ENCODE data around the gene MICALL1. TPM values are rescaled to one million over a fixed set of nuclear protein-coding genes. Genes with fewer than 3 reads are reported as not detected.

The MICALL1 gene
- total and polyA plus RNA-seq, 2 of the 13 experiments (the other 11 are each of a cell fraction or from before 2014, with no cell fraction given) = 7.6 to 10.6 TPM

DNA sequence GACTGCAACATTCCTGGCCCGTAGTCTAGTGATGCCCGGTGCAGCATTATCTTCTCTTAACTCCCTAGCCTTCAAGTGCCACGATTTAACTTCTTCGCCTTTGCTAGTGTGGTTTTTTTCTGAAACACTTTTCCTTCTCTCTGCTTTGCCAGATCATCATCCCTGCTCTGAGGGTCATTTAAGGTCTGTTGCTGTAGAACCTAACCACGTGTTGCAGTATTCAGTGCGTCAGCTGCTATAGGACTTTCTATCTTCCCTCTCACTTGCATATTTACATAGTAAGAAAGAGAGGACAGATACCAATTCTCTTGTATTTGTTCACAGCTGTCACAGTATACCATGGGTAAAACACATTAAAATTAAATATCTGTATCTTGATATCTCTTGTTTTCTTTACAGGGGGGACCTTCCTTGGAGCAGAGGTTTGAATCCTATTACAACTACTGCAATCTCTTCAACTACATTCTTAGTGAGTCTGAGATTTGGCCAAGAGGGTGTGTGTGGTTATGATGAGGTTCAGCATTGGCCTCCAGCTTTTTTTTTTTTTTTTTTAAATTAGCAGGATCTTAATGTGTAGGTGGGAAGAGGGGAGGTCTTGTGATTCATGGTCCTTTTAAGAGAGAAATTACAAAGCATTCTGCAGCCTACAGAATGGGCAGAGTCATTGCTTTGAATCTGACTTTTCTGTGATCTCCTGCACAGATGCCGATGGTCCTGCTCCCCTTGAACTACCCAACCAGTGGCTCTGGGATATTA, 43.3 kb upstream of the MICALL1 start (continued):
- TF ChIP-seq HDAC6 (IDR thresholded peaks at IDR 0.05; ENCODE audit: low read depth, low read length) = no peak
- TF ChIP-seq SUZ12 (IDR thresholded peaks at IDR 0.05; ENCODE audit: low read depth, low read length) = no peak
- no peak for TF ChIP-seq ZFP37 (CRISPR knock-in tag; IDR thresholded peaks at IDR 0.05; ENCODE audit: borderline replicate concordance)

DNA sequence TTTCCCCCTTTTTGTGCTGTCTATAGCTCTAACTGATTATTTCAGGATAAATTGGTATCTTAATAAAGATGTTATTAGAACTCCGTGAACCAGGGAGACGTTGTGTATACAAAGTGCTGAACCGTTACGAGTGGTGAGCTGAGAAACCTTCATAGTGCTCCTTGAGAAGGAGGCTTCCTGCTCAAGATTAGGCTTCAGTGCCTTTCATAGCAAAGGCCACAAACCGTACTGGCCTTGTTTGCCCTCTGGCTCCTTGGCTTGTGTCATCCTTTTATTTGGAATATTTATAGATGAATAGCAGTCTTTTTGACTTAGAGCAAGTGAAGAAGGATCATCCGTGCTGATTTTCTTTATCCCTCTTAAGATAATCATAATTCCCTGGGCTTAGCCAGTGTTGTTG, 40.6 kb upstream of the MICALL1 start:
- DNase-seq (ENCODE audit: low spot score) (no peak), FAIRE-seq (no peak), ATAC-seq (no peak)
- no peak overlapping the region for H3K4me3 ChIP-seq (replicated peaks in 1 of 3; ENCODE audit: insufficient read depth in 1 of 3, low read depth in 2 of 3, low read length in 3 of 3)
- no peak overlapping the region for H3K27ac ChIP-seq (ENCODE audit: extremely low read length, insufficient read depth, low read length)
- no peak overlapping the region for H2AFZ ChIP-seq (ENCODE audit: low read length)
- peaks cover 4% of the 10 kb centered on the region for H3K79me2 ChIP-seq (ENCODE audit: insufficient read depth, low read length)
- no TSS peak for BruUV-seq (replicated peaks)
- CTCF ChIA-PET (ENCODE audit: low intra/inter-chr PET ratio, low total read pairs) = no interaction called here
- WGBS (ENCODE audit: low lambda C conversion rate) = 96% methylated on average over 6 of the region's 6 CpGs
- H3K9me3 ChIP-seq (ENCODE audit: low read length) = no peaks in the 10 kb centered on the region
- POLR2A ChIA-PET = interaction anchor here (2.7 to 3.5 kb wide), 3 partner anchors 22 to 58 kb away, joined by 19 to 37 read pairs (median 35); partner anchors contain the start of genes ANKRD54 and GCAT
- no peak overlapping the region for H3K9ac ChIP-seq (ENCODE audit: insufficient read depth, low read depth, low read length)
- TF ChIP-seq MBD4 (IDR thresholded peaks at IDR 0.05; ENCODE audit: borderline replicate concordance, low read length) (no peak), IKZF4 (CRISPR knock-in tag; IDR thresholded peaks at IDR 0.05; ENCODE audit: borderline replicate concordance, low read depth, not compliant biosample characterization) (no peak), TCF7 (IDR thresholded peaks at IDR 0.05; ENCODE audit: low read depth) (no peak), KDM5B (CRISPR knock-in tag; IDR thresholded peaks at IDR 0.05; ENCODE audit: borderline replicate concordance) (no peak), CHCHD3 (CRISPR knock-in tag; IDR thresholded peaks at IDR 0.05) (no peak), DMAP1 (CRISPR knock-in tag; IDR thresholded peaks at IDR 0.05) (no peak), ZNF331 (CRISPR knock-in tag; IDR thresholded peaks at IDR 0.05) (no peak), CREB1 (IDR thresholded peaks at IDR 0.05) (no peak), CREB1 (CRISPR knock-in tag; IDR thresholded peaks at IDR 0.05) (no peak), CENPT (CRISPR knock-in tag; IDR thresholded peaks at IDR 0.05; ENCODE audit: low read depth) (no peak), ZKSCAN5 (CRISPR knock-in tag; IDR thresholded peaks at IDR 0.05) (no peak), STAG1 (CRISPR knock-in tag; IDR thresholded peaks at IDR 0.05) (no peak), POGZ (CRISPR knock-in tag; IDR thresholded peaks at IDR 0.05) (no peak), ZNF124 (CRISPR knock-in tag; IDR thresholded peaks at IDR 0.05) (no peak), SSRP1 (CRISPR knock-in tag; IDR thresholded peaks at IDR 0.05) (no peak), RCOR2 (CRISPR knock-in tag; IDR thresholded peaks at IDR 0.05) (no peak)
- TF ChIP-seq, protein P1, sequence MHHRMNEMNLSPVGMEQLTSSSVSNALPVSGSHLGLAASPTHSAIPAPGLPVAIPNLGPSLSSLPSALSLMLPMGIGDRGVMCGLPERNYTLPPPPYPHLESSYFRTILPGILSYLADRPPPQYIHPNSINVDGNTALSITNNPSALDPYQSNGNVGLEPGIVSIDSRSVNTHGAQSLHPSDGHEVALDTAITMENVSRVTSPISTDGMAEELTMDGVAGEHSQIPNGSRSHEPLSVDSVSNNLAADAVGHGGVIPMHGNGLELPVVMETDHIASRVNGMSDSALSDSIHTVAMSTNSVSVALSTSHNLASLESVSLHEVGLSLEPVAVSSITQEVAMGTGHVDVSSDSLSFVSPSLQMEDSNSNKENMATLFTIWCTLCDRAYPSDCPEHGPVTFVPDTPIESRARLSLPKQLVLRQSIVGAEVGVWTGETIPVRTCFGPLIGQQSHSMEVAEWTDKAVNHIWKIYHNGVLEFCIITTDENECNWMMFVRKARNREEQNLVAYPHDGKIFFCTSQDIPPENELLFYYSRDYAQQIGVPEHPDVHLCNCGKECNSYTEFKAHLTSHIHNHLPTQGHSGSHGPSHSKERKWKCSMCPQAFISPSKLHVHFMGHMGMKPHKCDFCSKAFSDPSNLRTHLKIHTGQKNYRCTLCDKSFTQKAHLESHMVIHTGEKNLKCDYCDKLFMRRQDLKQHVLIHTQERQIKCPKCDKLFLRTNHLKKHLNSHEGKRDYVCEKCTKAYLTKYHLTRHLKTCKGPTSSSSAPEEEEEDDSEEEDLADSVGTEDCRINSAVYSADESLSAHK (CRISPR knock-in tag; IDR thresholded peaks at IDR 0.05; ENCODE audit: borderline replicate concordance) = no peak
- TF ChIP-seq, protein P2, sequence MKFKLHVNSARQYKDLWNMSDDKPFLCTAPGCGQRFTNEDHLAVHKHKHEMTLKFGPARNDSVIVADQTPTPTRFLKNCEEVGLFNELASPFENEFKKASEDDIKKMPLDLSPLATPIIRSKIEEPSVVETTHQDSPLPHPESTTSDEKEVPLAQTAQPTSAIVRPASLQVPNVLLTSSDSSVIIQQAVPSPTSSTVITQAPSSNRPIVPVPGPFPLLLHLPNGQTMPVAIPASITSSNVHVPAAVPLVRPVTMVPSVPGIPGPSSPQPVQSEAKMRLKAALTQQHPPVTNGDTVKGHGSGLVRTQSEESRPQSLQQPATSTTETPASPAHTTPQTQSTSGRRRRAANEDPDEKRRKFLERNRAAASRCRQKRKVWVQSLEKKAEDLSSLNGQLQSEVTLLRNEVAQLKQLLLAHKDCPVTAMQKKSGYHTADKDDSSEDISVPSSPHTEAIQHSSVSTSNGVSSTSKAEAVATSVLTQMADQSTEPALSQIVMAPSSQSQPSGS (CRISPR knock-in tag; IDR thresholded peaks at IDR 0.05) = no peak
- peaks cover 25 to 66% of the 10 kb centered on the region in 2 experiments for H3K36me3 ChIP-seq (replicated peaks in 1 of 2; ENCODE audit: control insufficient read depth in 1 of 2, insufficient read depth in 2 of 2, low read length in 2 of 2)
- no peaks in the 10 kb centered on the region for H3K27me3 ChIP-seq (ENCODE audit: control insufficient read depth in 1 of 2, insufficient read depth in 2 of 2, low read length in 2 of 2)
- peaks cover 47% of the 10 kb centered on the region for H3K4me1 ChIP-seq (ENCODE audit: insufficient read depth, low read length)
- no peak overlapping the region for H3K4me2 ChIP-seq (ENCODE audit: low read depth, low read length)
- intact Hi-C loops (cut with micrococcal nuclease; ENCODE audit: unreplicated experiment) (loop anchor here (10.0 kb wide), 1 partner anchor 121 kb away; no protein-coding TSS in a partner anchor), in situ Hi-C loops (cut with HindIII; ENCODE audit: extremely low pct_ligation_motif_present, low pct_unique_long_range_greater_than_20kb) (no loop called here)
- H4K20me1 ChIP-seq (ENCODE audit: insufficient read depth, low read length) = no peaks in the 10 kb centered on the region
